Measurements from ENCODE around the gene BIRC2. TPM values are rescaled to one million over a fixed set of nuclear protein-coding genes. Genes with fewer than 3 reads are reported as not detected.

BIRC2 gene
- total and polyA plus RNA-seq, 10 of the 15 experiments (the other 5 are each of a cell fraction or from before 2014, with no cell fraction given), result 13.8 to 75.8 (median 26.5) TPM

GRCh38 chr11:102361086-102362031 lies 14.3 kb downstream of the BIRC2 start:
- Histone ChIP-seq H2AFZ (ENCODE audit: control insufficient read depth, low read depth, low read length) (no peak overlapping the region), H3K4me2 (ENCODE audit: control insufficient read depth, insufficient read depth) (no peak overlapping the region), H3K9ac (ENCODE audit: control insufficient read depth, insufficient read depth, low read length) (no peak overlapping the region), H4K20me1 (ENCODE audit: control insufficient read depth, insufficient read depth) (no peaks in the 10 kb centered on the region), H3K36me3 (ENCODE audit: control insufficient read depth in 2 of 2, insufficient read depth in 2 of 2, low read length in 1 of 2) (peaks cover 4 to 18% of the 10 kb centered on the region in 2 experiments), H3K79me2 (ENCODE audit: control insufficient read depth, insufficient read depth, low read length) (no peaks in the 10 kb centered on the region; the same call in 1 of the 2 replicates), H3K4me3 (no peak overlapping the region), H3K9me3 (replicated peaks; ENCODE audit: control insufficient read depth, insufficient read depth, low read length) (peaks cover 6% of the 10 kb centered on the region; the same call in 2 of the 3 replicates), H3K27me3 (replicated peaks in 1 of 2; ENCODE audit: control insufficient read depth in 2 of 2, insufficient read depth in 2 of 2, low read length in 1 of 2) (no peaks in the 10 kb centered on the region), H3K27ac (ENCODE audit: control insufficient read depth, insufficient read depth) (no peak overlapping the region), H3K4me1 (ENCODE audit: control insufficient read depth, insufficient read depth, low read length) (no peaks in the 10 kb centered on the region)
- TF ChIP-seq E4F1 (IDR thresholded peaks at IDR 0.05; ENCODE audit: borderline replicate concordance, partially characterized antibody) (no peak), CTCF (IDR thresholded peaks at IDR 0.05 in 2 of 3, conservative IDR thresholded peaks at IDR 0.05 in 1 of 3; ENCODE audit: control insufficient read depth in 2 of 3, extremely low read depth in 1 of 3, insufficient read depth in 1 of 3, low read depth in 3 of 3, low read length in 3 of 3) (0 out of 6 replicates have a peak, but pooled peaks of 1 of the 3 experiments have one; percentile 8), NFIC (IDR thresholded peaks at IDR 0.05; ENCODE audit: low read depth, low read length) (no peak), ESRRA (IDR thresholded peaks at IDR 0.05; ENCODE audit: low read length) (no peak), GATAD2B (conservative IDR thresholded peaks at IDR 0.05; ENCODE audit: low read depth) (no peak), CREM (IDR thresholded peaks at IDR 0.05; ENCODE audit: low read depth) (no peak), PML (IDR thresholded peaks at IDR 0.05; ENCODE audit: low read length) (no peak), POLR2A (IDR thresholded peaks at IDR 0.05; ENCODE audit: low read depth, low read length) (no peak), IRF3 (IDR thresholded peaks at IDR 0.05) (no peak), MYB (IDR thresholded peaks at IDR 0.05; ENCODE audit: borderline replicate concordance, low read depth, low read length) (no peak), MEF2B (IDR thresholded peaks at IDR 0.05; ENCODE audit: partially characterized antibody, poor library complexity, severe bottlenecking) (peak; percentile 77), ZNF207 (IDR thresholded peaks at IDR 0.05; ENCODE audit: borderline replicate concordance) (no peak), NFYB (IDR thresholded peaks at IDR 0.05; ENCODE audit: insufficient read depth, low read depth, low read length) (0 out of 2 replicates have a peak, but pooled peaks have one; percentile 35)
- TF ChIP-seq, protein P1, sequence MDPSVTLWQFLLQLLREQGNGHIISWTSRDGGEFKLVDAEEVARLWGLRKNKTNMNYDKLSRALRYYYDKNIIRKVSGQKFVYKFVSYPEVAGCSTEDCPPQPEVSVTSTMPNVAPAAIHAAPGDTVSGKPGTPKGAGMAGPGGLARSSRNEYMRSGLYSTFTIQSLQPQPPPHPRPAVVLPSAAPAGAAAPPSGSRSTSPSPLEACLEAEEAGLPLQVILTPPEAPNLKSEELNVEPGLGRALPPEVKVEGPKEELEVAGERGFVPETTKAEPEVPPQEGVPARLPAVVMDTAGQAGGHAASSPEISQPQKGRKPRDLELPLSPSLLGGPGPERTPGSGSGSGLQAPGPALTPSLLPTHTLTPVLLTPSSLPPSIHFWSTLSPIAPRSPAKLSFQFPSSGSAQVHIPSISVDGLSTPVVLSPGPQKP (IDR thresholded peaks at IDR 0.05; ENCODE audit: low read depth, low read length), result no peak
- CTCF ChIA-PET, result interaction anchor here (0.7 to 3.3 kb wide), 9 partner anchors 12 to 304 kb away, joined by 3 to 19 read pairs (median 8); no protein-coding TSS in a partner anchor
- WGBS (ENCODE audit: insufficient coverage, insufficient replicate concordance, low lambda C conversion rate, missing lambda C conversion rate), result 99% methylated on average over 5 of the region's 5 CpGs
- in situ Hi-C loops (cut with MboI), result no loop called here
- no peak for FAIRE-seq
- POLR2A ChIA-PET, result interaction anchor here (0.9 to 1.6 kb wide), 4 partner anchors 11 to 90 kb away, joined by 3 to 5 read pairs (median 4); no protein-coding TSS in a partner anchor
- SMC1A ChIA-PET (ENCODE audit: uncharacterized antibody, unreplicated experiment), result interaction anchor here (1.3 to 5.2 kb wide), 3 partner anchors 12 to 19 kb away, joined by 4 to 37 read pairs (median 13); no protein-coding TSS in a partner anchor
- RAD21 ChIA-PET (ENCODE audit: unreplicated experiment), result interaction anchor here (0.6 to 3.8 kb wide), 3 partner anchors 19 to 281 kb away, joined by 3 to 13 read pairs (median 4); no protein-coding TSS in a partner anchor
- intact Hi-C loops (cut with micrococcal nuclease; ENCODE audit: unreplicated experiment), result no loop called here
- peak; percentile 74 for DNase-seq (ENCODE audit: low read depth, low spot score)
- BruUV-seq (replicated peaks), result no TSS peak
- ATAC-seq, result peak; percentile 95

Data from GM12878 (cell line).